GM10847 (cell line): ENCODE data around the gene CTBP2.

ENCODE experiments used
- POLR2A ChIP-seq: IDR thresholded peaks from 2 replicates; pipeline ENCODE4 v1.6.1; 2011; ENCODE audit not compliant: insufficient read length; ENCODE audit errors: extremely low read depth

CTBP2 gene

DNA sequence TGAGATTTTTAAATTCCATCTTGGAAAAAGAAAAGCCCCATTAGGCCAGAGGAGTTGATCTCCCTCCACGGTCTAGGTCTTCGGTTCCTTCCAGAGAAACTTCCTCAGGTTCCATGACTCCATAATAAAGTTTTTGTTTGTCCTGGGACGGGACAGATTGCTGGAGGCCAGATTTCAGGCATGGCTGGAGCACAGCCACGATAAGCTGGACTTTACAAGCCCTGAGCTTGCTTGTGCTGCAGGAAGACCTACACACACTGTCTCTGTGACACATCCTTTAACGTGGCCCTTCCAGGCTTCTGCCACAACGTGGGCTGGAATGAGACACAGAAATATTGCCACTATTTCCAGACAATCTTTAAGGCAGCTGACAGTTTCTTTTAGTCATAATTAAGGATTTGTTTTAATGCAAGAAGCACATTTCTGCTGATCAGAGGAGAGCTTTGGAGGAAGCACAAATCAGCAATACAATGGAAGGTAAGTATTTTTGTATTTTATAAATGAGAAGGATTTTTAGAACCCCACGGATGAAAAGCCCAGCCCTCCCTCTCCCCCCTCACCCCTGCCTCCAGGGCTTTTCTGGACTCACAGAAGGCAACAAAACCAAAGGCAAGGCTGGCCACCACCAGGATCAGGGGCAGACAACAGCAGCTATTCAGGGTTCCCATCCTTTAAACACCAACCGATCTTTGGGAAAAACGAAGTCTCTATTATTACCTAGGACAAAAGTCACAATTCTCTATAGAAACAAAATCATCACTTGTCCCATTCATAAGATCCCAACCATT is 6.5 kb downstream of the CTBP2 start:
- TF ChIP-seq POLR2A: no peak

DNA sequence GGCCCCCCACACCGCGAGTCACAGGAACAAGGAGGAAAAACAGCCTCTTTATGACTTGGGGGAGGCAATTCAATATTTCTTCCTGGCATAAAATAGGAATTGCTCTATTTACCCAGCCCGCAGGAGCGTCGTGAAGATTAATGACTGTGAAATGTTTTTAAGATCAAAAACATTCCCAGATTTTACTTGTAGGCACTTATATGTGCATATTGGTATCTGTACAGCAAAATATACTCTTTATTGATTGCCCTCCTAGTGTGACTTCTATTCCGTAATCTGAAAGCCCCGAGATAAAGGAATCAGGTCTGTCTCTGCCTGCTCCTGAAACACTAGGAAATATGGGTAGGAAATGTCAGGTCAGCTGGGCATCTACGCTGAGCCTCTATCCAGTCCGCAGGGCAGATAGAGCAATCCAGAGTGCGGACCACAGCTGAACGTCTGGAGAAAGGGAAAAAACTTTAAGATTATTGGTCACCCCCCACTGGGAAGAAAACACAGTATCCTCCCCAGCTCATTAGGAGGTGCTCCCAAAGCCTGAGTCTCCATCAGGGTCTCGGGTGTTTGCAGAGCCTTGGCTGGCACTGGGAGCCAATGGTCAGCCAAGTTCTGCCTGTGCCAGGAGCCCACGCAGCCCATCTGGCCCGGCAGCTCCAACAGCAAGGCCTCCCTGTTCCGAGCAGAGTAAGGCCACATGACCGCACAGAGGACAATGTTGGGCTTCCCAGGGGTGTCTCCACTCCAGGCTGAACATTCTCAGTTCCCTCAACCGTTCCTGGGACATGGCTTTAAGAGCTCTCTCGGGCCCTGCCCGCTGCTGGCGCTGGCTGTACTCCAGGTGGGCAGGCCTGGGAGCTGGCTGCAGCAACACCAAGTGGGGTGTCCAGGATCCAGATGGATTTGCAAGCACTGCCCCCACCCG is 7.7 kb downstream of the CTBP2 start:
- TF ChIP-seq POLR2A: no peak

DNA sequence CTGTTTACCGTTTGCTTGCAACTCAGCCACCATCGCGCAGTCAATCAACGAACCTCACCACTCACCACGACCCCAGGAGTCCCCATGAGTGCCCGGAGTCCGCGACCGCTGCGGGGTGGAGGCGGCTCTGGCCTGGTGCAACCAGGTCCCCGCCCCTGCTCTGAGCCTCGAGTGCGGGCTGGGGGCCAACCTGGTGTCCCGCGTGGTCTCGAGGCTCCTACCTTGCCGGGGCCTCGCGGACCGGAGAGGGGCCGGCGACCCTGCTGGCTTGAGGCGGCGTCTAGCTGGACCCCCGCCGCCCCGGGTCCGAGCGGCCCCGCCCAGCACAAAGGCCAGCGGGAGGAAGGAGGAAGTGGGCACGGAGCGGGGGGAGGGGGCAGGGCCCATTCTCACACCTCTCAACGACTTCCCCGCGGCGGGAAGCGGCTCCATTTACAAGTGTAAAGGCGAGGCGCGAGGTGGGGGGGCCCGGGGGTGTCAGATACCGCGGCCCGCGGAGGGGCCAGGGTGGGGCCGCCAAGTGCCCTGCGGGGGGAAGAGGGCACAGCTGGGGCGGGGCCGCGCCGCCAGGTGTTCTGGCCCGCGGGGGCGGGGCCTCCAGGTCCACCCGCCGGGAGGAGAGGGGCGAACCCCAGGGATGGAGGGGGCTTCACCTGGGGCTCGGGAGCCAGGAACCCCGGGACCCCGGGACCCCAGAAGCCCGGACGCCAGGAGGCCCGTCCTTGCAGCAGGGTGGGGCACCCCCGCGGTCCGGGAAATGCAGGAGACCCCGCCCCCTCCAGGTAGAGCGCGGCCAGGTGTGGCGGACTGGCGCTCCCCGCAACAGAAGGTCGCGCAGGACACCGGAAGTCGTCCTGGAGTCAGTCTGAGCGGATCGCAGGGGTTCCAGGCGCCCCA is 8.6 kb downstream of the CTBP2 start:
- TF ChIP-seq POLR2A: no peak

DNA sequence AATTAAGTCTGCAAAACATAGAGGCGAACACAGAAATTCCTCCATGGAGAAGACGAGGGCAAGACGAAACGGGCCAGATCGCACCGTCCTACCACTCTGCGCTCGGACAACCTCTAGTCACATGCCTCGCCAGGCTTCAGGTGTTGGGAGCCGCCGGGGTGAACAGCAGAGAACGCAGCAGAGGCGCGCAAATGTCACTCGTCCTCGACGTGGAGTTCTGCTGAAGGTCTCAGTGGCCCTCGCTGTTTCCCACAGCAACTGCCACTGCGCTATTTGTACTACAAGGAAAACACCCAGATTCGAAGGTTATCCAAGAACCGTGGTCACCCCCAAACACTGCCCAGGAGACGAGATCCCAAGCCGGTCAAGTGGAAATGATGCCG is 9.2 kb downstream of the CTBP2 start:
- TF ChIP-seq POLR2A: no peak

GRCh38 chr10:125149680-125150047 is 10.7 kb downstream of the CTBP2 start:
- no peak for TF ChIP-seq POLR2A

- TF ChIP-seq POLR2A: no peak
These were observed 11.2 kb downstream of the CTBP2 start for GRCh38 chr10:125149036-125149679.

DNA sequence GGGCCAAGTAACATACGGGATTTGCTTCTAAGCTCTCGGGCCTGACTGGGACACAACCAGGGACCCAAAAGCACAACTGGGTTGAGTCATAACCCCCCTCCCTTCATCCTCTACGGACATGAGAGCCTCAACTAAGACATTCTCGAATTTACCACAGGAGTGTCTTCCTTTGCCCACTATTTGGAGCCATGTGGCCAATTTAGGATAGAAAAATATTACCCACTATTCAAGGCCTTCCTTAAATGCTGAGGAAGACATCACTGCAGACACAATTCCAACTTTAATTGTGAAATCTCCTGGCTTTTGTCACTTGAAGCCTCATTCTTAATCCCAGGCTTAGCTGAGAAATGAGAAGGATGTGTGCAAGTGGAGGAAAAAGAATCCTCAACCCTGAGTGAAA is 11.8 kb downstream of the CTBP2 start:
- TF ChIP-seq POLR2A: no peak

DNA sequence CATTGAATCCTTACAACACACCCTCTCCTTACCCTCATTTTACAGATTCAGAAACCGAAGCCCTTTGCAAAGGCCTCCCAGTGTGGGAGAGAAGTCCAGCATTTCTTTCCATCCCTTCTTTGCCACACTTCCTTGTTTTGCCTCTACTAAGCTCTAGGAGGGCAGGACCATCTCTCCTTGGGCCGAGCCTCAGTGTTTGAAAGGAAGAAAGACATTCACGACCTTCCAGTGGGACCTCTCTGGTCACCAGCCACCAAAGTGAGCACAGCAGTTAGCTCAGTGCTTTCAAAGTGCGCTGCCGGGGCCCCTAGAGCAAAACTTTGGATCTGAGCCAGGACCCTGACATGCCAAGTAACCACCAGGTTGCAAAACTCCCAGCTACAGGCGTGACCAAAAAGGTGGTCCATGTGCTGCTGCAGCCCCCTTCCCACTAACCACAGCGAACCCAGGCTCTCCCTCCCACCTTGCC is 12.4 kb downstream of the CTBP2 start:
- no peak for TF ChIP-seq POLR2A

DNA sequence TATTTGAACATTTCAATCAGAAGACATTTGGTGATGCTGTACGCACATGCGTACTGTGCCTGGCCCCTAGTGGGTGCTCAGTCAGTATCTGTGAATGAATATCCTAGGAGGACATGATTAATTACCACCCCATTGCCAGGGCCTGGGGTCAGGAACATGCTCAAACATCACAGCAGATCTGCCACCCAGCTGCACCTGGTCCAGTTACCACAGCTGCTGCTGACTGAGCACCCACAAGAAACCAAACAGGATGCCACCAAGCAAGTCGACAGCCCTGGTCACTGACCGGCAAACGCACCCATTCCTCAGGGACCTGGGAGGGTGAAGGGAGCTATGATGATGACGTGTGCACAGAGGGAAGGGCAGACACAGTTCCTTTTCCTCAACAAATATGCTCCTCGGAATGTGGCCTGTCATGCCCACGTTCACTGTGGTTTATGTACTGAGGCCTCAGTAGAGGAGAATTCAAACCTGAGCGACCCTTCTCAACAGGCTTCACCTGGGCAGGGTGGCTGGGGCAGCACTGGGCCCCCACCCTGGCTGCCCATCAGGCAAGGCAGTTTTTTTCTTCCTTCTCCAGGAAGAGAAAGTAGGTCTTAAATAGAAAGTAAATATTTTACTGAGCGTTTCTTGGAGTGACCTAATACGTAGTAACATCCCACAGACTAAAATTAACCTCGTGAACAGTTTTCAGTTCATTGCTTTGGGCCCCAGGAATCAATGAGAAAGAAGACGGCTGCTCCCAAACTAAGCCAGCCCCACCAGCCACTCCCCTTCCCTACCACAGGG is 13.4 kb downstream of the CTBP2 start:
- TF ChIP-seq POLR2A: no peak

GRCh38 chr10:125145636-125146035 is 14.7 kb downstream of the CTBP2 start:
- TF ChIP-seq POLR2A: no peak

- TF ChIP-seq POLR2A: no peak
These were observed 15.4 kb downstream of the CTBP2 start for GRCh38 chr10:125144693-125145623.

GRCh38 chr10:125144206-125144605 is 16.2 kb downstream of the CTBP2 start:
- TF ChIP-seq POLR2A: no peak

DNA sequence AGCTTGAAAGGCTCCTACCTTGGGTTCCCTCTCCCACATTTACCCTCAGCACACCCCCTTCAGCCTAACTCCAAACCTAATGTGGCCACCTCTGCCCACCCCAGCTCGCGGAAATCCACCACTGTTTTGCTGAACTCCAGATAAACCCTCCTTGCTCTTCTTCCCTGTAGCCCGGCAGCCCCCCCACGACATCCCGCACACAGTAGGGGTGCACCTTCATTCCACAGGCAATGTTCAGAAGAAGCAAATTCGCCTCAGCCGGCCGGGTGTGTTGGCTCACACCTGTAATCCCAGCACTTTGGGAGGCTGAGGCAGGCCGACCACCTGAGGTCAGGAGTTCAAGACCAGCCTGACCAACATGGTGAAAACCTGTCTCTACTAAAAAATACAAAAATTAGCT is 17.4 kb downstream of the CTBP2 start:
- TF ChIP-seq POLR2A: no peak
